ENCODE data around the gene DNAAF5.
"Not testable (repeated sequence)": the region's sequence is repeated elsewhere in the genome, so short reads cannot be mapped to it uniquely, and the experiment has no call there.

The DNAAF5 gene

GRCh38 chr7:784971-785370 lies 58.5 kb downstream of the DNAAF5 start:
- DNase-seq = no peak

- DNase-seq = no peak
Measured at GRCh38 chr7:785416-785815, 58.9 kb downstream of the DNAAF5 start.

GRCh38 chr7:786472-787255 lies 60.2 kb downstream of the DNAAF5 start:
- peak; percentile 78 for DNase-seq

GRCh38 chr7:787332-788240 lies 61.1 kb downstream of the DNAAF5 start:
- DNase-seq = no peak

GRCh38 chr7:791519-791918 lies 65.0 kb downstream of the DNAAF5 start:
- DNase-seq = no peak

GRCh38 chr7:794207-794606 lies 67.7 kb downstream of the DNAAF5 start:
- no peak for DNase-seq

GRCh38 chr7:794671-795329 lies 68.3 kb downstream of the DNAAF5 start:
- no peak for DNase-seq

- not testable (repeated sequence) for DNase-seq
Measured at GRCh38 chr7:796434-797169, 70.1 kb downstream of the DNAAF5 start.

GRCh38 chr7:798921-799470 lies 72.5 kb downstream of the DNAAF5 start:
- no peak for DNase-seq

- no peak for DNase-seq
Measured at GRCh38 chr7:800692-801091, 74.2 kb downstream of the DNAAF5 start.

- DNase-seq = not testable (repeated sequence)
Measured at GRCh38 chr7:801351-801750, 74.9 kb downstream of the DNAAF5 start.

GRCh38 chr7:801940-802381 lies 75.5 kb downstream of the DNAAF5 start:
- peak; percentile 91 for DNase-seq

GRCh38 chr7:802500-803242 lies 76.2 kb downstream of the DNAAF5 start:
- no peak for DNase-seq

- DNase-seq = no peak
Measured at GRCh38 chr7:803243-803635, 76.7 kb downstream of the DNAAF5 start.

GRCh38 chr7:803796-804195 lies 77.3 kb downstream of the DNAAF5 start:
- DNase-seq = not testable (repeated sequence)

GRCh38 chr7:805261-805660 lies 78.8 kb downstream of the DNAAF5 start:
- DNase-seq = no peak

- peak; percentile 90 for DNase-seq
Measured at GRCh38 chr7:815284-816216, 89.1 kb downstream of the DNAAF5 start.

GRCh38 chr7:816300-816750 lies 89.8 kb downstream of the DNAAF5 start:
- peak; percentile 100 for DNase-seq

- DNase-seq = peak; percentile 78
Measured at GRCh38 chr7:816751-817671, 90.5 kb downstream of the DNAAF5 start.
